ENCODE results near the gene KCNE5. TPM values are rescaled to one million over a fixed set of nuclear protein-coding genes. Genes with fewer than 3 reads are reported as not detected.

KCNE5 gene
- total RNA-seq, 6 experiments from 2014 or later, result 0.16 to 0.27 TPM; not detected in 4

- Histone ChIP-seq H3K27ac (no peak overlapping the region), H3K36me3 (no peaks in the 10 kb centered on the region), H3K4me3 (no peak overlapping the region), H3K27me3 (no peaks in the 10 kb centered on the region), H3K9me3 (no peaks in the 10 kb centered on the region), H3K4me1 (no peaks in the 10 kb centered on the region)
- intact Hi-C loops (cut with DNase I), result no loop called here
- peak in 3 of 4 donors; percentile 38 to 45 (median 42) for ATAC-seq
- WGBS (ENCODE audit: insufficient coverage, low coverage, low lambda C conversion rate, missing lambda C conversion rate), result 42% methylated on average over 5 of the region's 5 CpGs
- no peak for DNase-seq
- TF ChIP-seq CTCF (IDR thresholded peaks at IDR 0.05) (peak; percentile 42 to 64 (median 54)), POLR2A (IDR thresholded peaks at IDR 0.05) (no peak)
These were observed 8.0 kb upstream of the KCNE5 start for GRCh38 chrX:109632906-109633504.

- no peaks in the 10 kb centered on the region for H3K4me1 ChIP-seq
- WGBS (ENCODE audit: insufficient coverage, low coverage, low lambda C conversion rate, missing lambda C conversion rate), result 53% methylated on average over 2 of the region's 3 CpGs
- H3K9me3 ChIP-seq, result no peaks in the 10 kb centered on the region
- no peak for ATAC-seq
- H3K27ac ChIP-seq, result no peak overlapping the region
- intact Hi-C loops (cut with DNase I), result loop anchor here in 1 of 2 donors (10.0 kb wide), 1 partner anchor 135 kb away; no protein-coding TSS in a partner anchor
- TF ChIP-seq CTCF (IDR thresholded peaks at IDR 0.05) (no peak), POLR2A (IDR thresholded peaks at IDR 0.05) (no peak)
- no peaks in the 10 kb centered on the region for H3K27me3 ChIP-seq
- H3K4me3 ChIP-seq, result no peak overlapping the region
- no peak for DNase-seq
- H3K36me3 ChIP-seq, result no peaks in the 10 kb centered on the region
These were observed 4.3 kb upstream of the KCNE5 start for GRCh38 chrX:109629310-109629709.

- H3K36me3 ChIP-seq, result no peaks in the 10 kb centered on the region
- TF ChIP-seq CTCF (IDR thresholded peaks at IDR 0.05), result no peak
- TF ChIP-seq POLR2A (IDR thresholded peaks at IDR 0.05), result no peak
- H3K9me3 ChIP-seq, result no peaks in the 10 kb centered on the region
- no peaks in the 10 kb centered on the region for H3K27me3 ChIP-seq
- no peak overlapping the region for H3K4me3 ChIP-seq
- DNase-seq, result no peak
- WGBS (ENCODE audit: insufficient coverage, low coverage, low lambda C conversion rate, missing lambda C conversion rate), result 40% methylated on average over 1 of the region's 4 CpGs
- no peak for ATAC-seq
- H3K4me1 ChIP-seq, result no peaks in the 10 kb centered on the region
- no peak overlapping the region for H3K27ac ChIP-seq
- intact Hi-C loops (cut with DNase I), result loop anchor here in 1 of 2 donors (10.0 kb wide), 1 partner anchor 132 kb away; no protein-coding TSS in a partner anchor
These were observed 1.7 kb upstream of the KCNE5 start for GRCh38 chrX:109626637-109627036.

- Histone ChIP-seq H3K4me1 (no peaks in the 10 kb centered on the region), H3K9me3 (no peaks in the 10 kb centered on the region), H3K27ac (no peak overlapping the region), H3K36me3 (no peaks in the 10 kb centered on the region), H3K27me3 (no peaks in the 10 kb centered on the region), H3K4me3 (no peak overlapping the region)
- no peak for ATAC-seq
- no peak for TF ChIP-seq POLR2A (IDR thresholded peaks at IDR 0.05)
- no peak for TF ChIP-seq CTCF (IDR thresholded peaks at IDR 0.05)
- 56% methylated on average over 3 of the region's 8 CpGs for WGBS (ENCODE audit: insufficient coverage, low coverage, low lambda C conversion rate, missing lambda C conversion rate)
- DNase-seq, result no peak
- intact Hi-C loops (cut with DNase I), result loop anchor here in 1 of 2 donors (10.0 kb wide), 1 partner anchor 129 kb away; no protein-coding TSS in a partner anchor
These were observed 975 bp downstream of the KCNE5 start for GRCh38 chrX:109623997-109624396.

All from right lobe of liver (tissue), 6 donors.